Measurements from ENCODE around the gene TBX6. TPM values are rescaled to one million over a fixed set of nuclear protein-coding genes. Genes with fewer than 3 reads are reported as not detected.

TBX6 gene
- total RNA-seq (2021; ENCODE audit: unreplicated experiment) (0.46 TPM), Bru-seq, nascent RNA (percentile 27 among the genes with signal in this experiment), BruChase-seq, experiment 1, labeled RNA remaining after a 2-hour chase (percentile 25 among the genes with signal in this experiment), BruChase-seq, experiment 2, labeled RNA remaining after a 6-hour chase (percentile 30 among the genes with signal in this experiment)
- 0.97 TPM for polyA plus RNA-seq (2012; ENCODE audit: insufficient read length)
- long read RNA-seq, partial matches to known transcripts = 0 of 2 reads
- long read RNA-seq, other reads (novel, unspliced or antisense) = 2 of 2 reads

- H3K27me3 ChIP-seq (ENCODE audit: control insufficient read depth, insufficient read depth, low read length) = no peaks in the 10 kb centered on the region
- BruUV-seq (replicated peaks) = no TSS peak
Measured at GRCh38 chr16:30091474-30092372, at the start of gene TBX6. TSS of gene TBX6 (minus strand) at chr16:30091924. CDS start at chr16:30091193, 731 bp downstream.

More at GRCh38 chr16:30091474-30092372, at the start of gene TBX6:
- intact Hi-C loops (cut with micrococcal nuclease; ENCODE audit: unreplicated experiment) = no loop called here
- Histone ChIP-seq H3K4me3 (ENCODE audit: low read depth in 2 of 2, low read length in 2 of 2) (peak within 1 kb of the TSS; percentile 48 to 74), H3K27ac (ENCODE audit: low read length) (peak within 1 kb of the TSS; percentile 69), H3K4me1 (ENCODE audit: control insufficient read depth, insufficient read depth, low read length) (peaks cover 23% of the 10 kb centered on the region), H3K9me3 (ENCODE audit: control insufficient read depth, insufficient read depth, low read depth, low read length) (peaks cover 4% of the 10 kb centered on the region; the same call in 1 of the 2 replicates), H3K36me3 (ENCODE audit: control insufficient read depth, insufficient read depth, low read length) (no peaks in the 10 kb centered on the region)
- in situ Hi-C loops (cut with HindIII; ENCODE audit: low pct_unique_long_range_greater_than_20kb, low sequenced_read_pairs) = no loop called here
- ChIA-PET POLR2A (interaction anchor here (0.6 kb wide), 1 partner anchor 33 kb away, joined by 3 read pairs; no protein-coding TSS in a partner anchor), CTCF (interaction anchor here (0.6 to 2.3 kb wide), 16 partner anchors 13 to 323 kb away, joined by 3 to 11 read pairs (median 4); partner anchors contain the start of gene CORO1A)
- no peak for DNase-seq (ENCODE audit: low read depth, low spot score)
- TF ChIP-seq REST (IDR thresholded peaks at IDR 0.05; ENCODE audit: insufficient read depth in 1 of 2, low read depth in 2 of 2, low read length in 1 of 2) (no peak), CTCF (IDR thresholded peaks at IDR 0.05) (peak; percentile 86)
- ATAC-seq = peak; percentile 95
